Osteocyte (in vitro differentiated cells): ENCODE data around the gene FDXR. TPM values are rescaled to one million over a fixed set of nuclear protein-coding genes. Genes with fewer than 3 reads are reported as not detected.

Source experiments
- DNase-seq: peaks from one replicate; pipeline ENCODE4 v3.0.0; 2021; ENCODE audit warnings: mixed read lengths; ENCODE audit not compliant: unreplicated experiment; ENCODE audit errors: extremely low spot score
- H3K27ac Mint-ChIP-seq: one replicate; pipeline ENCODE4 v1.8.0; 2021; ENCODE audit warnings: mild to moderate bottlenecking, mixed read lengths; ENCODE audit not compliant: unreplicated experiment
- H3K27me3 Mint-ChIP-seq: one replicate; pipeline ENCODE4 v1.8.0; 2021; ENCODE audit warnings: mixed read lengths; ENCODE audit not compliant: unreplicated experiment
- H3K36me3 Mint-ChIP-seq: one replicate; pipeline ENCODE4 v1.8.0; 2021; ENCODE audit warnings: mixed read lengths; ENCODE audit not compliant: unreplicated experiment
- H3K4me1 Mint-ChIP-seq: one replicate; pipeline ENCODE4 v1.8.0; 2021; ENCODE audit warnings: mixed read lengths; ENCODE audit not compliant: unreplicated experiment
- H3K4me3 Mint-ChIP-seq: one replicate; pipeline ENCODE4 v1.8.0; 2021; ENCODE audit warnings: mild to moderate bottlenecking, moderate library complexity, mixed read lengths; ENCODE audit not compliant: unreplicated experiment
- H3K9me3 Mint-ChIP-seq: one replicate; pipeline ENCODE4 v1.8.0; 2021; ENCODE audit warnings: mixed read lengths; ENCODE audit not compliant: unreplicated experiment
- CTCF ChIP-seq: fragments of 200-600 bp; sonication (generic); IDR thresholded peaks from 2 replicates; pipeline ENCODE4 v1.5.0; 2021; ENCODE audit warnings: antibody characterized with exemption, mild to moderate bottlenecking, moderate library complexity
- long read RNA-seq: library from polyadenylated mRNA; unstranded; transcript quantifications from one replicate; pipeline ENCODE4 v2.0.0, GENCODE V29; 2021
- total RNA-seq: library from RNA; stranded (reverse); gene quantifications from 2 replicates; pipeline ENCODE4 v1.2.1, GENCODE V29; 2021

FDXR gene, protein sequence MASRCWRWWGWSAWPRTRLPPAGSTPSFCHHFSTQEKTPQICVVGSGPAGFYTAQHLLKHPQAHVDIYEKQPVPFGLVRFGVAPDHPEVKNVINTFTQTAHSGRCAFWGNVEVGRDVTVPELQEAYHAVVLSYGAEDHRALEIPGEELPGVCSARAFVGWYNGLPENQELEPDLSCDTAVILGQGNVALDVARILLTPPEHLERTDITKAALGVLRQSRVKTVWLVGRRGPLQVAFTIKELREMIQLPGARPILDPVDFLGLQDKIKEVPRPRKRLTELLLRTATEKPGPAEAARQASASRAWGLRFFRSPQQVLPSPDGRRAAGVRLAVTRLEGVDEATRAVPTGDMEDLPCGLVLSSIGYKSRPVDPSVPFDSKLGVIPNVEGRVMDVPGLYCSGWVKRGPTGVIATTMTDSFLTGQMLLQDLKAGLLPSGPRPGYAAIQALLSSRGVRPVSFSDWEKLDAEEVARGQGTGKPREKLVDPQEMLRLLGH
- total RNA-seq, result 9.1 and 11.2 TPM in 2 replicates
- long read RNA-seq, transcript FDXR-201 (12 exons, 1,875 nt), result major isoform, 13 of 22 reads
- long read RNA-seq, partial matches to known transcripts, result 1 of 22 reads
- long read RNA-seq, other reads (novel, unspliced or antisense), result 8 of 22 reads

DNA sequence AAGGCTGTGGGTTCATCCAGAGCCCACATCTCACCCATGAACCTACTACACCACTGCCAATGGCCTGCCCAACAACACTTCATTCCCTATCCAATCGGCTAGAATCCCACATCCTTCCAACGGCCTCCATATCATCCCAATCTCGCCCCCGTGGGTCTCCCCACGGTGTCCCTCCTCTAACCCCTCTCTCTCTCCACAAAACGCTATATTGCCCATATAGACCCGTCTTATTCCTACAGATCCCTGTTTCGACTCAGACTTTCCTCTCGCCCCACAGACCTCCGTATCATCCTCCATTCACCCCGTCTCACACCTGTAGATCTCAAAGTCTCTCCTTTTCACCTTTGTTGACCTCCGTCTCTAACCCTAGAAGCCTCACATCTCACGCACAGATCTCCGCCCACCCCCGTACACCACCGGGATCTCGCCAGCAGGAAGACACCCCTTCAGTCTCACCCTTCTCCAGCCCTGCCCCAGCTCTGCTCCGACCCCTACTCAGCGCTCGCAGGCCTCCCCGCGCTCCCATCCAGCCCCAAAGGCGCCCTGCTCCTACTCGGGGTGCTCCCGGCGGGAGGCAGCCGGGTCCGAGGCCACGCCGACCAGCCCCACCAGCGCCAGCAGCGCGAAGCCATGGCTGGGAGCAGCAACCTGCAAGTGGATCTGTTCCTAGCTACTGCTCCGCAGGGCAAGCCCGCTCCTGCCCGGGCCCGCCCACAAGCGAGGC is at the start of gene FDXR:
Gene FDXR (minus strand): TSS at position 682 of the 724 bp plus-strand sequence. CDS start 50 bp downstream, at position 632.
- Mint-ChIP-seq H3K27me3 (peaks cover 3% of the 10 kb centered on the region), H3K4me3 (peak within 1 kb of the TSS; percentile 88), H3K4me1 (peaks cover 15% of the 10 kb centered on the region), H3K36me3 (peaks cover 2% of the 10 kb centered on the region), H3K27ac (peak within 1 kb of the TSS; percentile 93), H3K9me3 (no peaks in the 10 kb centered on the region)
- TF ChIP-seq CTCF, result no peak
- no peak for DNase-seq

DNA sequence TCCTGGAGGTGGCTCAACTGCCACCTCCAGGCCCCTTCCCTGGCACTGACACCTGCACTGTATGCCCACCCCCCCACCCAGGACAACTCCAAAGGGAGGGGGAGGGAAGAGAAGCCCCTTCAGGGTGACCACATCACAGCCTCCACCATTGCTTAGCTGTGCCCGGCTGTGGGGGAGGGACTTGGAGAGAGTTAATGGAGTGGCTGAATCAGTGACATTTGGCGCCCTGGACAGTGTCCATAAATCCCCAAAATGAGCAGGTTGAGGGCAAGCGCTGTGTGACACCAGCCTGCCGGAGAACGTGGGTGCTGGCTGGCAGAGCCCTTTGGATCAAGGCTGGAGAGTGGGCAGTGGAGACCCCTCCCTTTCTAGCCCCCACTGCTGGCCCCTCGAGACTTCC is 49.4 kb upstream of the FDXR start:
- DNase-seq, result no peak

DNA sequence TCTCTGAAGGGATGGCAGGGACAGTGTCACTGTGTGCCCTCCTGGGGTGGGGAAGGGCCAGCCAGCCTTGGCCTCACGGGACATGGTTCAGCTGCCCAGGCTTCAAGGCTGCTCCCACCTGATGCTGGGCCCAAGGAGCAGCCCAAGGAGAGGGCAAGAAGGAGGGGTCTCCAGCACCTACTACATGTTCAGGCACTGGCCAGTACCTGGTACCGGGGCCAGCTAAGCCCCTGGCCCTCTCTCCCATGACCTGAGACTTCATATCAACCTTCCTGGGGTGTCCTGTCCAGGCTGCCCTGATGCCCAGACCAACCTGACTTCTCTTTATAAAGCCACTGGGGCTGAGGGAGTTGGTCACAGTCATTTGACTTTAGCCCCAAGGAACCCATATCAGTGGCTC is 49.0 kb upstream of the FDXR start:
- Mint-ChIP-seq H3K27me3 (peaks cover 34% of the 10 kb centered on the region), H3K27ac (no peak overlapping the region), H3K36me3 (no peaks in the 10 kb centered on the region), H3K4me1 (peaks cover 2% of the 10 kb centered on the region), H3K9me3 (no peaks in the 10 kb centered on the region), H3K4me3 (no peak overlapping the region)
- DNase-seq, result no peak
- no peak for TF ChIP-seq CTCF

More for the DNA sequence above, 49.4 kb upstream of the FDXR start:
- Mint-ChIP-seq H3K4me1 (peaks cover 2% of the 10 kb centered on the region), H3K27ac (no peak overlapping the region), H3K4me3 (no peak overlapping the region), H3K36me3 (no peaks in the 10 kb centered on the region), H3K27me3 (peaks cover 37% of the 10 kb centered on the region), H3K9me3 (no peaks in the 10 kb centered on the region)
- no peak for TF ChIP-seq CTCF

GRCh38 chr17:74921026-74921681 is 48.4 kb upstream of the FDXR start:
- Mint-ChIP-seq H3K27me3 (peaks cover 28% of the 10 kb centered on the region), H3K36me3 (no peaks in the 10 kb centered on the region), H3K4me3 (no peak overlapping the region), H3K27ac (no peak overlapping the region), H3K9me3 (no peaks in the 10 kb centered on the region), H3K4me1 (peaks cover 2% of the 10 kb centered on the region)
- no peak for DNase-seq
- no peak for TF ChIP-seq CTCF
